CD4-positive, alpha-beta T cell (primary cell): Measurements from ENCODE around the gene TBC1D19. TPM values are rescaled to one million over a fixed set of nuclear protein-coding genes. Genes with fewer than 3 reads are reported as not detected.

ENCODE experiments used
- ATAC-seq: fragments of 200-7000 bp; cut with Tn5 transposase; one replicate; pipeline ENCODE4 v1.10.0; 2022; ENCODE audit warnings: mild to moderate bottlenecking; ENCODE audit not compliant: poor library complexity
- CTCF ChIA-PET: fragments of 350-600 bp; sonication (Branson Sonifier 250); formaldehyde crosslinking; loops from one replicate; lab custom pipeline; 2021; ENCODE audit warnings: antibody characterized with exemption, inconsistent platforms; lab: Charles Lee
- POLR2A ChIA-PET: fragments of 350-600 bp; sonication (Branson Sonifier 250); formaldehyde crosslinking; loops from one replicate; lab custom pipeline; 2021; ENCODE audit warnings: antibody characterized with exemption, inconsistent platforms; lab: Charles Lee
- DNase-seq, 14 experiments: peaks; one replicate each; pipeline ENCODE4 v3.0.0-alpha.2; 2013 to 2020; ENCODE audit warnings: mixed read lengths in 2 of 14
- H3K27ac ChIP-seq, 2 donors: one replicate each; pipeline versions ENCODE4 v1.5.1 to v1.7.0; 2013; ENCODE audit warnings: low read length in 2 of 2, low read depth in 1 of 2, mild to moderate bottlenecking in 1 of 2
- H3K27me3 ChIP-seq, 2 experiments: 1 replicate in 1 of 2; 2 replicates in 1 of 2; pipeline versions ENCODE4 v1.6.1 to v1.7.0; 2013; ENCODE audit warnings: low read length in 2 of 2, control low read depth in 1 of 2, mild to moderate bottlenecking in 1 of 2, moderate library complexity in 1 of 2; ENCODE audit not compliant: insufficient read depth in 2 of 2, control insufficient read depth in 1 of 2
- H3K36me3 ChIP-seq: one replicate; pipeline ENCODE4 v1.6.1; 2013; ENCODE audit warnings: low read length, control low read depth; ENCODE audit not compliant: insufficient read depth
- H3K4me1 ChIP-seq: one replicate; pipeline ENCODE4 v1.6.1; 2013; ENCODE audit warnings: low read length, control low read depth; ENCODE audit not compliant: insufficient read depth
- H3K4me3 ChIP-seq: one replicate; pipeline ENCODE4 v1.5.1; 2013; ENCODE audit warnings: mild to moderate bottlenecking, low read length, moderate library complexity
- H3K9me3 ChIP-seq, 2 experiments: 1 replicate in 1 of 2; 2 replicates in 1 of 2; pipeline versions ENCODE4 v1.6.1 to v1.7.0; 2013; ENCODE audit warnings: low read length in 2 of 2, mild to moderate bottlenecking in 2 of 2, control low read depth in 1 of 2, moderate library complexity in 1 of 2; ENCODE audit not compliant: control insufficient read depth in 1 of 2, insufficient read depth in 1 of 2
- H3K27ac Mint-ChIP-seq: one replicate; pipeline ENCODE4 v1.8.0; 2020; ENCODE audit warnings: mixed read lengths
- H3K27me3 Mint-ChIP-seq: one replicate; pipeline ENCODE4 v1.8.0; 2021; ENCODE audit warnings: mixed read lengths
- H3K36me3 Mint-ChIP-seq: one replicate; pipeline ENCODE4 v1.8.0; 2021; ENCODE audit warnings: low read depth, mixed read lengths
- H3K4me1 Mint-ChIP-seq: one replicate; pipeline ENCODE4 v1.8.0; 2021; ENCODE audit warnings: low read depth, mixed read lengths
- H3K4me3 Mint-ChIP-seq: one replicate; pipeline ENCODE4 v1.8.0; 2020; ENCODE audit warnings: mild to moderate bottlenecking, mixed read lengths
- H3K9me3 Mint-ChIP-seq: one replicate; pipeline ENCODE4 v1.8.0; 2020; ENCODE audit warnings: mixed read lengths
- intact Hi-C, 2 experiments: fragments of 100-400 bp; cut with DNase I in 1 of 2; cut with micrococcal nuclease in 1 of 2; formaldehyde crosslinking; loops; one replicate each; pipeline versions ENCODE4 v1.15.1 to v1.9.0; 2023 to 2025; cut with DNase I, micrococcal nuclease
- total RNA-seq, 174 experiments: library from RNA in 2 of 174; stranded (reverse) in 2 of 174; gene quantifications; one replicate each; pipeline ENCODE4 v1.2.3 and lab custom pipeline; 2021 to 2026
- TF ChIP-seq, protein P1 (sequence below): fragments of 200-600 bp; IDR thresholded peaks from one replicate; pipeline ENCODE4 v1.8.0; 2022; ENCODE audit warnings: antibody characterized with exemption, mild to moderate bottlenecking

Gene TBC1D19
- total RNA-seq, 2 experiments from 2014 or later = 4.0 to 4.8 TPM

DNA sequence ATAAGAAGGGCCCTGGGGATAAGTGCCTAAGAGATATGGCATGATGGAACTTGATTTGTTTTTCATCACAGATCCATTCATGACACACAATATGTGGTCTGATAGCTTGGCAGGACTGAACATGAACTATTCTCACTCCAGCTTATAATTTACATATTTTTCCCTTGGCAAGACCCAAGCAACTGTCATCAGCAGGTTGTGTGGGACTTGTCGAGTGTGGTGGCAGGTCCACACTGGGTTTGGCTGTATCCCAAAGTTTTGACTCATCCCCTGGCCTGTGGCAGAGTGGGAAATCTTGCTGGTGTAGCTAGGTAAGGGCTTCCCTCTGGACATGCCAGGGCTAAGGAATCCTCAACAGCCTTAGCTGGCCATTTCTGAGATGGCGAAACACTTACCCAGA is 195.8 kb downstream of the TBC1D19 start:
- no peaks in the 10 kb centered on the region for H3K4me1 ChIP-seq
- ChIA-PET POLR2A (no interaction called here), CTCF (no interaction called here)

DNA sequence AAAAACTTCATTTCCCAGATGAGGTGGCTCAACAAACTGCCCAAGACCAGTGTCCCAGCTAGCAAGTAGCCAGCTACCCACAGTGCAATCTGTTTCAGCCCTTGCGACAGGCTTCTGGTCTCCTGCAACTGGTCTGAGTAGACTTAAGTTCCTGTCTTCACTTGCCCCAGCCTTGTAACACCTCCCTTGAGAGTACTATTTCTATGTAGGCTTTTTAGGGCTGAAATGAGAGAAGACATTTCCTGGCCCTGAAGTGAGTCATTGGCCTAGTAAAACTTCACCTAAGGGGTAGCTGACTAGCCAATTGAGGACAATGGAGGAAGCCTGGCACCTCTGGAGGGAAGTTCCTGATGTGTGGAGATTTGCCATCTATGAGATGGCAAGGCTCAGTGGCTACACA is 196.7 kb downstream of the TBC1D19 start:
- H3K27me3 ChIP-seq = no peaks in the 10 kb centered on the region
- no peaks in the 10 kb centered on the region for H3K27me3 Mint-ChIP-seq
- no peaks in the 10 kb centered on the region for H3K4me1 Mint-ChIP-seq
- H3K9me3 Mint-ChIP-seq = no peaks in the 10 kb centered on the region
- no peaks in the 10 kb centered on the region for H3K4me1 ChIP-seq
- ATAC-seq (no peak), DNase-seq (no peak)
- H3K4me3 ChIP-seq = no peak overlapping the region
- ChIA-PET CTCF (no interaction called here), POLR2A (no interaction called here)
- H3K9me3 ChIP-seq = no peaks in the 10 kb centered on the region
- TF ChIP-seq, protein P1, sequence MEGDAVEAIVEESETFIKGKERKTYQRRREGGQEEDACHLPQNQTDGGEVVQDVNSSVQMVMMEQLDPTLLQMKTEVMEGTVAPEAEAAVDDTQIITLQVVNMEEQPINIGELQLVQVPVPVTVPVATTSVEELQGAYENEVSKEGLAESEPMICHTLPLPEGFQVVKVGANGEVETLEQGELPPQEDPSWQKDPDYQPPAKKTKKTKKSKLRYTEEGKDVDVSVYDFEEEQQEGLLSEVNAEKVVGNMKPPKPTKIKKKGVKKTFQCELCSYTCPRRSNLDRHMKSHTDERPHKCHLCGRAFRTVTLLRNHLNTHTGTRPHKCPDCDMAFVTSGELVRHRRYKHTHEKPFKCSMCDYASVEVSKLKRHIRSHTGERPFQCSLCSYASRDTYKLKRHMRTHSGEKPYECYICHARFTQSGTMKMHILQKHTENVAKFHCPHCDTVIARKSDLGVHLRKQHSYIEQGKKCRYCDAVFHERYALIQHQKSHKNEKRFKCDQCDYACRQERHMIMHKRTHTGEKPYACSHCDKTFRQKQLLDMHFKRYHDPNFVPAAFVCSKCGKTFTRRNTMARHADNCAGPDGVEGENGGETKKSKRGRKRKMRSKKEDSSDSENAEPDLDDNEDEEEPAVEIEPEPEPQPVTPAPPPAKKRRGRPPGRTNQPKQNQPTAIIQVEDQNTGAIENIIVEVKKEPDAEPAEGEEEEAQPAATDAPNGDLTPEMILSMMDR = no peak
- intact Hi-C loops = no loop called here
- H3K27ac Mint-ChIP-seq = no peak overlapping the region
- H3K27ac ChIP-seq = no peak overlapping the region
- peaks cover 5% of the 10 kb centered on the region for H3K36me3 ChIP-seq
- peaks cover 20% of the 10 kb centered on the region for H3K36me3 Mint-ChIP-seq
- no peak overlapping the region for H3K4me3 Mint-ChIP-seq

More for the DNA sequence above, 195.8 kb downstream of the TBC1D19 start:
- Mint-ChIP-seq H3K4me1 (no peaks in the 10 kb centered on the region), H3K27me3 (no peaks in the 10 kb centered on the region), H3K9me3 (no peaks in the 10 kb centered on the region), H3K36me3 (peaks cover 22% of the 10 kb centered on the region), H3K27ac (no peak overlapping the region), H3K4me3 (no peak overlapping the region)
- DNase-seq (no peak), ATAC-seq (no peak)
- Histone ChIP-seq H3K9me3 (no peaks in the 10 kb centered on the region), H3K27me3 (no peaks in the 10 kb centered on the region), H3K27ac (no peak overlapping the region), H3K36me3 (peaks cover 5% of the 10 kb centered on the region), H3K4me3 (no peak overlapping the region)
- TF ChIP-seq, protein P1 = no peak
- intact Hi-C loops = no loop called here

DNA sequence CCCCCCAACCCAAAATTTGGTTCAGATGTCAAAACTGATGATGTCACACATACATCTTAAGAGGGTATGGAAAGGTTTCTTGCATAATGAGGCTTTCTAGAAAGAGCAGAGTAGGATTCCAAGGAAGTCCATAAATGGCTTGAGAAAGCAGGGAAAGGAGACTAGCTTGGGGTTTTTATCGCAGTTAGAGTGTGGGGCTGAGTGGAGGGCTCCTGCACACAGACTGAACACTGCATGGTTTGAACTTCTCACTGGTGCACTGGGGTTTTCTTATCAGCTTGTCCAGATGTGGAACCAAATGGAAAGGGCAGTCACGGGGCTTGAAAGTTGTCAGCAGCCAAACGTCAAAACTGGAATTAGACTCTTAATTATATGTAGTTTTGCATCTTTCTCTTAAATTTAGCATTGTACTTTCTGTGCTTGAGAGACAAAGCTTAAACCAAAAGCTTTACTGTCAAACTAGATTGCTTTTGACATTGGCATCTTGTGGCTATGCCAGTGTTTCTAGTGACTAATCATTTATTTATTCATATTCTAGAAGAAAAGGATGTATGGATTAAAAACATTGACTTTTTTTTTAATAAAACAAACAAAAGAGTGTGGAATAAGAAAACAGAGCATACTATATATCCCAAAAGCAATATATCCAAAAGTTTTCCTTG is 198.4 kb downstream of the TBC1D19 start:
- H3K9me3 ChIP-seq = no peaks in the 10 kb centered on the region
- POLR2A ChIA-PET = no interaction called here
- Mint-ChIP-seq H3K4me3 (no peak overlapping the region), H3K27me3 (no peaks in the 10 kb centered on the region), H3K4me1 (no peaks in the 10 kb centered on the region), H3K27ac (no peak overlapping the region), H3K9me3 (no peaks in the 10 kb centered on the region), H3K36me3 (peaks cover 11% of the 10 kb centered on the region)
- ATAC-seq (no peak), DNase-seq (no peak)
- intact Hi-C loops = no loop called here
- no peak overlapping the region for H3K4me3 ChIP-seq
- TF ChIP-seq, protein P1 = no peak
- peaks cover 5% of the 10 kb centered on the region for H3K36me3 ChIP-seq
- CTCF ChIA-PET = no interaction called here
- H3K27ac ChIP-seq = no peak overlapping the region
- no peaks in the 10 kb centered on the region for H3K4me1 ChIP-seq
- H3K27me3 ChIP-seq = no peaks in the 10 kb centered on the region
